Upper lobe of left lung (tissue), 6 donors: Measurements from ENCODE around the gene PNPLA2. TPM values are rescaled to one million over a fixed set of nuclear protein-coding genes. Genes with fewer than 3 reads are reported as not detected.

Experiments used
- ATAC-seq, 2 donors: fragments of 200-7000 bp; cut with Tn5 transposase; one replicate each; pipeline ENCODE4 v1.9.1; 2022; ENCODE audit warnings: mild to moderate bottlenecking in 2 of 2, moderate library complexity in 2 of 2; ENCODE audit not compliant: low FRiP score in 2 of 2
- DNase-seq, 2 donors: peaks; one replicate each; pipeline ENCODE4 v3.0.0-alpha.2; 2019 to 2020
- H3K27ac ChIP-seq, 4 donors: fragments of 200-600 bp; sonication (generic); one replicate each; pipeline ENCODE4 v1.5.1; 2016 to 2019
- H3K27me3 ChIP-seq, 4 donors: fragments of 200-600 bp; sonication (generic); one replicate each; pipeline ENCODE4 v1.5.1; 2017 to 2019
- H3K36me3 ChIP-seq, 4 donors: fragments of 200-600 bp; sonication (generic); one replicate each; pipeline ENCODE4 v1.5.1; 2016 to 2019
- H3K4me1 ChIP-seq, 4 donors: fragments of 200-600 bp; sonication (generic); one replicate each; pipeline ENCODE4 v1.5.1; 2018 to 2019
- H3K4me3 ChIP-seq, 4 donors: fragments of 200-600 bp; sonication (generic); one replicate each; pipeline ENCODE4 v1.5.1; 2017 to 2019; ENCODE audit warnings: mild to moderate bottlenecking in 2 of 4, moderate library complexity in 1 of 4
- H3K9me3 ChIP-seq, 4 donors: fragments of 200-600 bp; sonication (generic); one replicate each; pipeline ENCODE4 v1.5.1; 2018 to 2019
- CTCF ChIP-seq, 6 experiments: fragments of 450-650 bp in 4 of 6; fragments of 200-600 bp in 2 of 6; sonication (generic) in 2 of 6; IDR thresholded peaks; one replicate each; pipeline ENCODE4 v1.5.1; 2016 to 2019; ENCODE audit warnings: antibody characterized with exemption in 6 of 6
- EP300 ChIP-seq, 4 donors: sonication (generic); formaldehyde crosslinking; IDR thresholded peaks; one replicate each; pipeline ENCODE4 v1.5.1; 2017; ENCODE audit warnings: antibody characterized with exemption in 4 of 4, control low read depth in 2 of 4
- POLR2A ChIP-seq, 4 donors: fragments of 450-650 bp; IDR thresholded peaks; one replicate each; pipeline ENCODE4 v1.5.1; 2016 to 2017; ENCODE audit warnings: antibody characterized with exemption in 4 of 4, mild to moderate bottlenecking in 2 of 4
- POLR2AphosphoS5 ChIP-seq, 2 donors: sonication (generic); formaldehyde crosslinking; IDR thresholded peaks; one replicate each; pipeline ENCODE4 v1.5.1; 2017; ENCODE audit warnings: antibody characterized with exemption in 2 of 2
- WGBS, 2 donors: methylation state at CpG; one replicate each; pipeline ENCODE4 v1.1.5; 2017 to 2018; 5-methylcytosine and 5-hydroxymethylcytosine counted together
- total RNA-seq, 6 donors: library from RNA; depleted of rRNA in 4 of 6; stranded (reverse); fragments of >200 nt in 4 of 6; gene quantifications; one replicate each; pipeline versions ENCODE4 v1.1.0 to v1.2.1, GENCODE V29; 2016 to 2021
- donor health status: DM: no; HTN: no; CAD: no; lungs with moderate emphysema.
- donor health status: DM: no; HTN: yes; CAD: no; lungs with severe emphysema.

Gene PNPLA2
- total RNA-seq, 6 donors from 2014 or later, result 74.5 to 303 (median 164) TPM

DNA sequence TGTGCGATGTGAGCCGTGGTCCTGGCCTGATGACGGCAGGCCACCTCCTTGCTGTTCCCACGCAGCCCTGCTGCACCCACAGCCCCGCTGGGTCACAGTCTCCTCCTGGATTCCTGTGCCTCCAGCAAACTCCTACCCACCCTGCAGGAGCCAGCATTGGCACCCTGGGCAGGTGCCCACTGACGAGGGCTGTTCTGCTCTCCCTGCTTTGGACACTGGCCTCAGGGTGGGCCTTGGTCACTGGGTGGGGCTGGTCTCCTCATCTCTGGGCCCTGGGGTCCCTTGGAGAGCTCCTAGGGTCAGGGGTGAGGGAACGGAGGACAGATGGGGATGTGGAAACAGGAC lies 36.6 kb downstream of the PNPLA2 start:
- 73 to 91% methylated on average over 5 to 7 of the region's 7 CpGs for WGBS, 2 donors
- H3K36me3 ChIP-seq, result peaks cover 0 to 29% (median 12%) of the 10 kb centered on the region in 4 donors
- no peak overlapping the region for H3K27ac ChIP-seq
- H3K27me3 ChIP-seq, result no peaks in the 10 kb centered on the region
- no peak for TF ChIP-seq POLR2A (IDR thresholded peaks at IDR 0.05)
- no peak for TF ChIP-seq EP300 (IDR thresholded peaks at IDR 0.05)
- TF ChIP-seq POLR2AphosphoS5 (IDR thresholded peaks at IDR 0.05), result no peak
- no peak for TF ChIP-seq CTCF (IDR thresholded peaks at IDR 0.05)
- ATAC-seq, result no peak
- no peaks in the 10 kb centered on the region for H3K9me3 ChIP-seq
- no peak for DNase-seq
- peaks cover 9 to 41% (median 12%) of the 10 kb centered on the region in 4 donors for H3K4me1 ChIP-seq
- no peak overlapping the region for H3K4me3 ChIP-seq

GRCh38 chr11:855796-856195 lies 37.1 kb downstream of the PNPLA2 start:
- 87 to 92% methylated on average over 6 of the region's 12 CpGs for WGBS, 2 donors
- no peaks in the 10 kb centered on the region for H3K27me3 ChIP-seq
- no peaks in the 10 kb centered on the region for H3K9me3 ChIP-seq
- no peak overlapping the region for H3K4me3 ChIP-seq
- no peak for ATAC-seq
- H3K27ac ChIP-seq, result peak overlapping the region in 1 of 4 donors; percentile 2
- TF ChIP-seq EP300 (IDR thresholded peaks at IDR 0.05) (no peak), POLR2AphosphoS5 (IDR thresholded peaks at IDR 0.05) (no peak), CTCF (IDR thresholded peaks at IDR 0.05) (no peak)
- peak in 1 of 2 donors; percentile 79 for DNase-seq
- peaks cover 7 to 37% (median 12%) of the 10 kb centered on the region in 4 donors for H3K4me1 ChIP-seq
- H3K36me3 ChIP-seq, result peaks cover 0 to 24% (median 8%) of the 10 kb centered on the region in 4 donors

DNA sequence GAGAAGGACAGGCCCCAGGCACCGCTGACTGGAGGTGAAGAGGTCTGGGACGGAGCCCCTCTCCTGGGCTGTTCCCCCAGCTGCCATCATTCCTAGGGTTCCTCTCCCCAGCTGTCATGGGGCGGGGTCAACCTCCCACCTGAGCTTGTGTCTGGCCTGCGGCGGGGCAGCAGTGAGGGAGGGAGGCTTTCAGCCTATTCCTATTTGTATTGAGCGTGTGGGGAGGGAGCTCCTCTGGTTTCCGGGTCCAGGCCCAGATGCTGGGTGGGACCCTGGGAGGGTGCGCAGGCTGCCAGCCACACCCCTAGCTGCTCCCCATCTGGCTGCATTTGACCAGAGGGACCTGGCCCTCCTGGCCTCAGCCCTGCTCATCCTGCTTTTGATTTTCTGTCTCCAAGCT lies 37.7 kb downstream of the PNPLA2 start:
- H3K36me3 ChIP-seq, result peaks cover 0 to 23% (median 5%) of the 10 kb centered on the region in 4 donors
- H3K4me1 ChIP-seq, result peaks cover 7 to 31% (median 12%) of the 10 kb centered on the region in 4 donors
- no peaks in the 10 kb centered on the region for H3K9me3 ChIP-seq
- DNase-seq, result peak in 1 of 2 donors; percentile 47
- H3K27me3 ChIP-seq, result no peaks in the 10 kb centered on the region
- peak overlapping the region in 1 of 4 donors; percentile 2 for H3K27ac ChIP-seq
- no peak for ATAC-seq
- H3K4me3 ChIP-seq, result no peak overlapping the region
- TF ChIP-seq CTCF (IDR thresholded peaks at IDR 0.05) (no peak), POLR2AphosphoS5 (IDR thresholded peaks at IDR 0.05) (no peak), POLR2A (IDR thresholded peaks at IDR 0.05) (no peak), EP300 (IDR thresholded peaks at IDR 0.05) (no peak)
- 78 to 82% methylated on average over 8 of the region's 8 CpGs for WGBS, 2 donors

GRCh38 chr11:858053-858761 lies 39.5 kb downstream of the PNPLA2 start:
- H3K4me3 ChIP-seq, result no peak overlapping the region
- DNase-seq (peak in 1 of 2 donors; percentile 63), ATAC-seq (no peak)
- no peak overlapping the region for H3K27ac ChIP-seq
- peaks cover 0 to 26% (median 11%) of the 10 kb centered on the region in 4 donors for H3K36me3 ChIP-seq
- 84 to 85% methylated on average over 21 to 22 of the region's 27 CpGs for WGBS, 2 donors
- no peak for TF ChIP-seq POLR2A (IDR thresholded peaks at IDR 0.05)
- no peak for TF ChIP-seq POLR2AphosphoS5 (IDR thresholded peaks at IDR 0.05)
- no peak for TF ChIP-seq CTCF (IDR thresholded peaks at IDR 0.05)
- TF ChIP-seq EP300 (IDR thresholded peaks at IDR 0.05), result no peak
- no peaks in the 10 kb centered on the region for H3K9me3 ChIP-seq
- peaks cover 7 to 29% (median 12%) of the 10 kb centered on the region in 4 donors for H3K4me1 ChIP-seq
- H3K27me3 ChIP-seq, result no peaks in the 10 kb centered on the region
